GM19240 (cell line): ENCODE results near the gene HOXB5.

Source experiments
- DNase-seq: peaks from one replicate; pipeline ENCODE4 v3.0.0; 2011; ENCODE audit warnings: low spot score; ENCODE audit not compliant: insufficient read length

Gene HOXB5

GRCh38 chr17:48593126-48593829 lies at the start of gene HOXB5:
Gene HOXB5, minus strand, starts transcription at chr17:48593779. Its CDS starts 97 bp downstream, at chr17:48593682.
- DNase-seq: no peak

DNA sequence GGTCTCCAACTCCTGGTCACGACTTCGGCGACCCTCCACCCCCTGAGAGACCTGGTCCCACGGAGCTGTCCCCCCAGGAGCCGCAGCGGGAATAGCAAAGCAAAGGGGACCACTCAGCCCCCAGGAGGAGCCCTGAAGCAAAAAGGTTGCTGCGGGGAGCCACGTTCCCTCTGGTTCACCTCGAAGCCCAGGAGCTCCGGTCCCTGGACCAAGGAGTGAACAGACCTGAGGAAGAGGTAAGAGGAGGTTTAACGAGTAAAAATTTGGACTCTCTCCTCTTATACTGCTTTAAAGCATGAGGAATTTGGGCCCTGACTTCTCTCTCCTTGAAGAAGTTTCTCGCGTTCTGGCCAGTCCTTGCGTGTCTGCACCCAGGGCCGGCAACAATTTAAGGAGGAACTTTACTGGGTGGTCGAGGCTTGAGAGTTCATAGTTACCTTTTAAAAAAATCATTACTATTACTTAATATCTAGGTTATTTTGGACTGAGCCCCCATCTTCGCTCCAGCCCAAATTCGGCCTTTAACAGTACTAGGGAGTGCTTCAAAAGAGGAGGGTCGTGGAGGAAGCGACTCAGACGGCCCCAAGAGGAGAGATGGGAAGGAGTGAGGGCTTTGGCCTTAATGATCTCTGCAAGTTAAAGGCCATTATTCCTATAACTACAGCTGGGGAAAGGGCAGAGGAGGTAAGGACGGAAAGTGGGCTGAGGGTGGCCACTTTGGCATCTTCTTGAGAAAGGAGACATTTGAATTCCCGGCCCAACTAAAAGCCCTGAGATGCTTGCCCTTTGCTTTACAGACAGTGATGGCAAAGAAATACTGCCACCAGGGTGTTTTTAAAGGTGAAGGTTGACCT lies 49.5 kb upstream of the HOXB5 start:
- DNase-seq: no peak

DNA sequence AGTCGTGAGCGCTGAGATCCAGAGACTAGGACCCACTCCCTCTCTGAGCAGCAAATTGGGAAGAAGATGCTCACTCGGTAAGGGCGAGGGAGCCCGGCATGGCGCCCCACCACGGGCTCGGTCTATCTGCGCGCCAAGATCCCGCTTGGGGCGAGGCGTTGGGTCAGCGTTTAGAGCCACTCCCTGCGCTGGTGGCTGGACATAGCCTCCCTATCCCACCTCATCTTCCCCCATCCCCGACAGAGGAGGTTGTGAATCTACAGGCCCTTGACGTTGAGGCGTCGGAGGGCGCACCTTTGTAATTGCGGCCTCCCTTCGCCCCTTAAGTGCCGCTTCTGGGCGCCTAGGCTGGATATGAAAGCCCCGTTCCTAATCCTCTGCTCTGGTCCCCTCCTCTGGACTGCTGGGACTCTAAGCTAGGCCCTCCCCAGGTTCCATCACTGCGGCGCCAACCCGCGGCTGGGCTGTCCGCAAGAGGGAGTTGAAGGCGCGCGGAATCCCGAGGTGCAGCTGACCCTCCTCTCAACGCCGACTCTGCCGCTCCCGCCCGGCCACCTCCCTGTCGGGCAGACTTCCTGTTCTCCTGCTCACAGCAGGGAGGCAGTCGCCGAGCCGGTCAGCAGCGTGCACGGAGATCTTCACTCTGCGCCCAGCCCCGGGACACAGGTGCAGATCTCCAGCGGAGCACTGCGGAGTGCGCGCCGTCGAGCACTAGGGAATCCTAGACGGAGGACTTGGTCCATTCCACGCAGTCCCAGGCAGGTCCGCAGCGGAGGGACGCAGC lies 48.7 kb upstream of the HOXB5 start:
- no peak for DNase-seq

DNA sequence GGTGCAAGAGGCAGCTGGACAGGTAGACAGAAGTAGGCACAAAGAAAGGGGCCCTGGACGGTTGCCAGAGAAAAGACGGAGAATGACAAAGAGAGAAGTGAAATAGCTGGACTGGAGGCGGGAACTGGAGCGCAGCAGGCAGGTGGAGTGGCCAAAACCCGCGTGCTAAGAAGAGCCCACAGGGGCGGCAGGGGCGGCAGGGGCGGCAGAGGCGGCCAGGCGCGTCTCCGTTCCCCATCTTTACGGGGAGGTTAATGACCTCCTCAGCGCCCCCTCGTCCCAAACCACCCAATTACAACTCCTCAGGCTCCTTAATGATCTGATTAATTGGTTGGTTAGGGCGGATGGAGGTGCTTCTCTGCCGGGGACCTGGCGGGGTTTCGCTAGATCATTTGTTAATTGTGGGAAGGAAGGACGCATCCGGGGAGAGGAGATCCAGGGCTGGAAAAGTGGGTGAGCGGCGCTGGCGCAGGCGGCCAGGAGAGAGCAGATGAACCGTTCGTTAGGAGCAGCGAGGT lies 48.0 kb upstream of the HOXB5 start:
- no peak for DNase-seq

GRCh38 chr17:48640858-48641180 lies 47.2 kb upstream of the HOXB5 start:
- no peak for DNase-seq

GRCh38 chr17:48639982-48640857 lies 46.6 kb upstream of the HOXB5 start:
- no peak for DNase-seq

DNA sequence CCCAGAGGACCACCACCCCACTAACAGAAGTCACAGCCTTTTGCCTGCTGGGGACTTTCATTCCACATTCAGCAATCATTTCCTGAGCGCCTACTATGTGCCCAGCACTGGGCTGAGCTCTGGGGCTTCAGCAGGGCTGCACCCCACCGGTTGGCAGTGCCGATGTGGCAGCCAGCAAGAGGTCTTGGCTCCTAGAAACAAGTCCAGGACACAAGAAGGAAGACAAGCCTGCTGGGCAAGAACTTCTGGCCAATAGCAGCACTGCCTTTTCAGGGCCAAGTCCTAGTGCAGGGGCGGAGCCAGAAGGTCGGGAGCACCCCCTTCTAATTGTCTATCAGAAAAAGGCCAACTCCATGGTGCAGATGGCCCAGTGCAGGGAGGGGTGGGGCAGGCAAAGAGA lies 45.6 kb upstream of the HOXB5 start:
- no peak for DNase-seq

- DNase-seq: no peak
Observed at GRCh38 chr17:48637323-48638260, 44.0 kb upstream of the HOXB5 start.

GRCh38 chr17:48636177-48637018 lies 42.8 kb upstream of the HOXB5 start:
- peak; percentile 79 for DNase-seq

DNA sequence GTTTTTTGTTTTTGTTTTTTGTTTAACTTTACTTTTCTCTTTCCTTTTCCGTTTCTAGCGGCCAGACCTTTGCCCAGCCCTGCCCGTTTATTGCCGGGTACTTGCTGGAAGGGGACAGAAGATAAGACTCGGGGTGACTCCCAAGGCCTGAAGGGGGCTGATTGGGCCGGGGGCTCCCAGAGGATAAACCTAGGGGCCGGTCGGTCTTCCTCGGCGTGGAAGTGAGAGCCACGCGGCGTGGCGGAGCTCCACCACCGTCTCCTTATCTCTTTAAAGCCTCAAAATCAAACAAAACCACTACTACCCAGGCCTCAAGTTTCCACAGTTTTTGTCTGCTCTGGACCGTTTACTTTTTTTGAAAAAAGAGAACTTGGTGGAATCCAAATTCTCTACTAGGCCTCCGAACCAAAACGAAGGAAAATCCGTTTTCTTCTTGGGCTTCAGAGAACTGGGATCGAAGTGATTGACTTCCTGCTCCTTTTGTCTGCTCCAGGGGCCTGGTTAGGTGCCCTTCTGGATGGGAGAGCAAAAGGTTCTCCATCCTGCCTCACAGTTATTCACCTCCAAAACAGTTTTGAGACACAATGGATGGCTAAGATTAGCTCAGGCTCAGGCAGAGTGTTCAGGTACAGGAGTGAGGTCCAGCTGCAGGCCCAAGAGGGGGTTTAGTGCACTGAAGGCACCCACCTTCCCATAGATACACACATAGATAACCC lies 41.1 kb upstream of the HOXB5 start:
- DNase-seq: no peak

GRCh38 chr17:48633266-48633677 lies 39.7 kb upstream of the HOXB5 start:
- DNase-seq: no peak

DNA sequence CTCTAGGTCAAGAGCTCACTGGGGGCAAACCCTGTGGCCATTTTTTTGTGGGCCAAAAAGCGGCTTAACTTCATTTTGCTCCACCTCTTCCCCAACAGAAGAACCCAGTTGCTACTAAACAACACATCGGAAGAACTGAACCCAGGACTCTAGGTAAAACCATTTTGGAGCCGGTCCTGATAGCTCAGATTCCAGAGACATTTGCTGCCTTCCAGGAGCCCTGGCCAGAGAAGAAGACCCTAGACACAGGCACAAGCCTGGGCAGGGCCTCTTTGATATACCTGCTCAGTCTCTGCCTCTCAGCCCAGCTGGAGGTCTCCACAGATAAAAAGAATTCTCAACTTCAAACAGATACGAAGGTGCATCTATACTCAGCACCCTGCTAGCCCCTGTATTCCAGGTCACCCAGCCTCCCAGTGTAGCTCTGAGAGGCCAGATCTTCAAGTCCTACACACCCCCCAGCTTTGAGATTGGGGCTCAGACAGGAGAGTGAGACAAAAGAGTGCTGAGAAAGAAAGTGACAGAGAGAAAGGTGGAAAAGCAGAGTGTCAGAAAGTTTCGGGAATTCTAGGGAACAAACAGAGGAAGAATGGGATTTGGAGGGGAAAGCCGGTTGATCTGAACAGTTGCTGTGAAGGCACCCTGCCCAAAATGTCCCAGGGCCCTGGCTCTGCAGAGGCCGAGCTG lies 39.1 kb upstream of the HOXB5 start:
- DNase-seq: no peak

GRCh38 chr17:48631693-48632578 lies 38.4 kb upstream of the HOXB5 start:
- no peak for DNase-seq

DNA sequence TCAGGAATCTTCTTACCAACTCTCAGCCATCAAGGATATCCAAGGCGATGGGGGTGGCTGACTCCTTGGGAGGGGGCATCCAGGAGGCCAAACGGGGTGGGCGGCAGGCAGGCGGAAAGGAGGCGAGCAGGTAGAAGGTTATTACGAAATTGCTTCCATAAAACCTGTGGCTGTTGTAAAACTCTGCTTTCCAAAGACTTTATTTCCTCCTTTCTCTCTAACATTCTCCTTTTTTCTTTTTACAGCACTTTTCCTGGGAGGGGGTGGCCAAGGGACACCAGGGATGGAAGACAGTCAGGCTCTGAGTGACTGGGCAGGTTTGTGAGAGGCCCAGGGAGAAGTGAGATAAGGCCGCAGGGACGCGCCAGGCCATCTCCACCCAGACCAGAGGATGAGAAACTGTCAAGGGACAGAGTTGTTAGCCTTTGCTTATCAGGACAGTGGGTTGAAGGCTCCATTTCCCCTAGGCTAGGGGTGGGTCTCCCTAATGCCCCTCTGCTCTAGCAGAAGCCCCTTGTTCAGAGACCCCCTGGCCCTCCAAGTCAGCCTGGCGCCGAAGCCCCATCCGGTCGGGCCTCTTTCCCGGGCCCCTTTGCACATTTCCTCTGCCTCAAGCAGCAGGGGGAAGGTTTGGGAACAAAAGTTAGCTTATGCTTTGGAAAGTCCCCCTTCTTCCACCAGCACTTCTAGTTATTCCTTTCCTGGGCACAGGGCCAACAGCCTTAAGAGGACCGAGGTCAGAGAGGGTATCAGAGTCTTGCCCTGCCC lies 37.5 kb upstream of the HOXB5 start:
- no peak for DNase-seq

GRCh38 chr17:48630009-48630924 lies 36.7 kb upstream of the HOXB5 start:
- no peak for DNase-seq
